GM12878 (cell line): ENCODE measurements around the gene TMEM121B. TPM values are rescaled to one million over a fixed set of nuclear protein-coding genes. Genes with fewer than 3 reads are reported as not detected.

ENCODE experiments used
- BHLHE40 ChIP-seq, 2 experiments: fragments of 450-650 bp in 1 of 2; IDR thresholded peaks; 2 replicates each; pipeline ENCODE4 v1.6.1; 2011 to 2017; ENCODE audit warnings: low read depth in 2 of 2, borderline replicate concordance in 1 of 2, improper control_type of control experiment in 1 of 2, low read length in 1 of 2, mild to moderate bottlenecking in 1 of 2
- CBFB ChIP-seq: IDR thresholded peaks from 2 replicates; pipeline ENCODE4 v1.6.1; 2016; ENCODE audit warnings: antibody characterized with exemption, low read depth
- DPF2 ChIP-seq: fragments of 450-650 bp; IDR thresholded peaks from 2 replicates; pipeline ENCODE4 v1.6.1; 2017; ENCODE audit warnings: mild to moderate bottlenecking
- MYB ChIP-seq: fragments of 150-350 bp; IDR thresholded peaks from 2 replicates; pipeline ENCODE4 v1.6.1; 2014; ENCODE audit warnings: mild to moderate bottlenecking, low read depth, low read length, borderline replicate concordance
- POLR2AphosphoS2 ChIP-seq: IDR thresholded peaks from 2 replicates; pipeline ENCODE4 v1.6.1; 2011; ENCODE audit warnings: low read depth, mild to moderate bottlenecking, low read length, improper control_type of control experiment, moderate library complexity
- USF2 ChIP-seq: IDR thresholded peaks from 2 replicates; pipeline ENCODE4 v1.6.1; 2011; ENCODE audit warnings: low read depth, low read length, improper control_type of control experiment, borderline replicate concordance
- ZBTB40 ChIP-seq: fragments of 450-650 bp; IDR thresholded peaks from 2 replicates; pipeline ENCODE4 v1.6.1; 2016; ENCODE audit warnings: mild to moderate bottlenecking, moderate library complexity, borderline replicate concordance
- ZNF24 ChIP-seq: fragments of 450-650 bp; IDR thresholded peaks from 2 replicates; pipeline ENCODE4 v1.6.1; 2017; ENCODE audit warnings: antibody characterized with exemption, mild to moderate bottlenecking
- ZNF592 ChIP-seq: fragments of 450-650 bp; IDR thresholded peaks from 2 replicates; pipeline ENCODE4 v1.6.1; 2017; ENCODE audit warnings: mild to moderate bottlenecking, moderate library complexity
- polyA plus RNA-seq, 11 experiments: library from polyadenylated mRNA; depleted of rRNA in 4 of 11; unstranded in 6 of 11; stranded (reverse) in 5 of 11; fragments of >200 nt; fragmentation: Nextera tagmentation in 4 of 11; fragmentation: Illumina TruSeq in 1 of 11; extraction: Ambion mirVana in 4 of 11; extraction: Trizol in 1 of 11; gene quantifications; 1 replicate in 1 of 11; 2 replicates in 10 of 11; pipeline versions ENCODE4 v1.2.1 to v1.2.3, GENCODE V29; 2011 to 2016; ENCODE audit warnings: inconsistent platforms in 2 of 11, missing spikeins in 2 of 11, low read depth in 1 of 11
- total RNA-seq, 4 experiments: library from RNA; depleted of rRNA in 3 of 4; stranded (reverse); fragments of >200 nt in 3 of 4; fragmentation: Illumina TruSeq in 1 of 4; extraction: Trizol in 1 of 4; gene quantifications; 2 replicates each; pipeline versions ENCODE4 v1.2.1 to v1.2.3, GENCODE V29; 2013 to 2021

Gene TMEM121B
- total and polyA plus RNA-seq, 10 of the 15 experiments (the other 5 are each of a cell fraction or from before 2014, with no cell fraction given), result 0.02 to 0.10 (median 0.06) TPM; not detected in 5

- TF ChIP-seq ZNF592, result no peak
- TF ChIP-seq USF2, result no peak
- no peak for TF ChIP-seq MYB
- peak; percentile 86 for TF ChIP-seq POLR2AphosphoS2
- TF ChIP-seq ZNF24, result 0 out of 2 replicates have a peak, but pooled peaks have one; percentile 11
- TF ChIP-seq BHLHE40 (IDR thresholded peaks at IDR 0.05; ENCODE audit: borderline replicate concordance in 1 of 2, low read depth in 2 of 2, low read length in 1 of 2), result 0 out of 4 replicates have a peak, but pooled peaks of 1 of the 2 experiments have one; percentile 14
- 0 out of 2 replicates have a peak, but pooled peaks have one; percentile 48 for TF ChIP-seq DPF2
- no peak for TF ChIP-seq CBFB
- TF ChIP-seq ZBTB40, result 0 out of 2 replicates have a peak, but pooled peaks have one; percentile 58
These were observed 36.4 kb downstream of the TMEM121B start, which contains the start of gene IL17RA (continued) for GRCh38 chr22:17084554-17085276.
